ENCODE measurements around the gene CBLB. TPM values are rescaled to one million over a fixed set of nuclear protein-coding genes. Genes with fewer than 3 reads are reported as not detected.

Gene CBLB
- total RNA-seq, 4 donors from 2014 or later = 94.7 to 205 (median 126) TPM

- TF ChIP-seq CTCF (IDR thresholded peaks at IDR 0.05) = no peak
- no peak for DNase-seq (ENCODE audit: low spot score)
- no peak for ATAC-seq (ENCODE audit: low FRiP score)
Observed at GRCh38 chr3:105865867-105866350, 2.9 kb downstream of the CBLB start.

- ATAC-seq (ENCODE audit: low FRiP score) (no peak), DNase-seq (ENCODE audit: low spot score) (no peak)
- TF ChIP-seq CTCF (IDR thresholded peaks at IDR 0.05) = no peak
Observed at GRCh38 chr3:105865016-105865623, 3.7 kb downstream of the CBLB start.

GRCh38 chr3:105864212-105864611, 4.6 kb downstream of the CBLB start:
- ATAC-seq (ENCODE audit: low FRiP score) (no peak), DNase-seq (ENCODE audit: low spot score) (no peak)
- TF ChIP-seq CTCF (IDR thresholded peaks at IDR 0.05) = no peak

- TF ChIP-seq CTCF (IDR thresholded peaks at IDR 0.05) = no peak
- DNase-seq (ENCODE audit: low spot score) (no peak), ATAC-seq (ENCODE audit: low FRiP score) (no peak)
Observed at GRCh38 chr3:105863608-105864007, 5.2 kb downstream of the CBLB start.

- ATAC-seq (ENCODE audit: low FRiP score) (no peak), DNase-seq (ENCODE audit: low spot score) (no peak)
- TF ChIP-seq CTCF (IDR thresholded peaks at IDR 0.05) = no peak
Observed at GRCh38 chr3:105862217-105862616, 6.6 kb downstream of the CBLB start.

- no peak for ATAC-seq (ENCODE audit: low FRiP score)
- DNase-seq (ENCODE audit: low spot score) = no peak
- TF ChIP-seq CTCF (IDR thresholded peaks at IDR 0.05) = no peak
Observed at GRCh38 chr3:105860641-105861040, 8.2 kb downstream of the CBLB start.

GRCh38 chr3:105858017-105858416, 10.8 kb downstream of the CBLB start:
- no peak for ATAC-seq (ENCODE audit: low FRiP score)
- TF ChIP-seq CTCF (IDR thresholded peaks at IDR 0.05) = no peak

More at GRCh38 chr3:105858017-105858416, 10.8 kb downstream of the CBLB start:
- DNase-seq (ENCODE audit: low spot score) = no peak
